ENCODE measurements around the gene ARID5A. TPM values are rescaled to one million over a fixed set of nuclear protein-coding genes. Genes with fewer than 3 reads are reported as not detected.

ARID5A gene
- total RNA-seq, 4 donors from 2014 or later = 40.0 to 98.5 (median 53.9) TPM

- peaks cover 0 to 16% (median 0%) of the 10 kb centered on the region in 3 donors for H3K4me1 ChIP-seq
- no peak overlapping the region for H3K27ac ChIP-seq
- peaks cover 0 to 7% (median 0%) of the 10 kb centered on the region in 3 donors for H3K9me3 ChIP-seq
- H3K4me3 ChIP-seq = no peak overlapping the region
- 45 to 78% methylated on average over 1 to 3 of the region's 64 CpGs for WGBS, 2 donors (ENCODE audit: low coverage in 1 of 2)
- no peak for ATAC-seq
- TF ChIP-seq CTCF (IDR thresholded peaks at IDR 0.05) (no peak), POLR2A (IDR thresholded peaks at IDR 0.05) (no peak), POLR2AphosphoS5 (IDR thresholded peaks at IDR 0.05) (no peak), EP300 (IDR thresholded peaks at IDR 0.05) (no peak)
- peaks cover 47% of the 10 kb centered on the region for H3K27me3 ChIP-seq
- H3K36me3 ChIP-seq = no peaks in the 10 kb centered on the region
Measured at GRCh38 chr2:96500385-96501066, 36.0 kb upstream of the ARID5A start.

- Histone ChIP-seq H3K27ac (no peak overlapping the region), H3K9me3 (no peaks in the 10 kb centered on the region), H3K27me3 (peaks cover 47% of the 10 kb centered on the region), H3K36me3 (no peaks in the 10 kb centered on the region), H3K4me3 (no peak overlapping the region), H3K4me1 (peaks cover 0 to 16% (median 0%) of the 10 kb centered on the region in 3 donors)
- TF ChIP-seq EP300 (IDR thresholded peaks at IDR 0.05) (no peak), POLR2AphosphoS5 (IDR thresholded peaks at IDR 0.05) (no peak), CTCF (IDR thresholded peaks at IDR 0.05) (no peak), POLR2A (IDR thresholded peaks at IDR 0.05) (no peak)
- no peak for ATAC-seq
- WGBS, 2 donors (ENCODE audit: low coverage in 1 of 2) = 17% methylated on average over 1 of the region's 2 CpGs; no CpG with 5 or more reads in 1 of the 2 donors
Measured at GRCh38 chr2:96501471-96501874, 35.1 kb upstream of the ARID5A start.

- 70 to 82% methylated on average over 2 of the region's 16 CpGs for WGBS, 2 donors (ENCODE audit: low coverage in 1 of 2)
- Histone ChIP-seq H3K4me3 (no peak overlapping the region), H3K27ac (no peak overlapping the region), H3K27me3 (peaks cover 47% of the 10 kb centered on the region), H3K36me3 (no peaks in the 10 kb centered on the region), H3K9me3 (no peaks in the 10 kb centered on the region), H3K4me1 (peaks cover 0 to 16% (median 0%) of the 10 kb centered on the region in 3 donors)
- no peak for ATAC-seq
- no peak for TF ChIP-seq POLR2A (IDR thresholded peaks at IDR 0.05)
- no peak for TF ChIP-seq EP300 (IDR thresholded peaks at IDR 0.05)
- no peak for TF ChIP-seq CTCF (IDR thresholded peaks at IDR 0.05)
- TF ChIP-seq POLR2AphosphoS5 (IDR thresholded peaks at IDR 0.05) = no peak
Measured at GRCh38 chr2:96501886-96502810, 34.4 kb upstream of the ARID5A start.

- Histone ChIP-seq H3K27me3 (peaks cover 47% of the 10 kb centered on the region), H3K9me3 (no peaks in the 10 kb centered on the region), H3K4me1 (peaks cover 0 to 22% (median 0%) of the 10 kb centered on the region in 3 donors), H3K4me3 (no peak overlapping the region), H3K36me3 (no peaks in the 10 kb centered on the region), H3K27ac (no peak overlapping the region)
- WGBS, 2 donors (ENCODE audit: low coverage in 1 of 2) = 62% methylated on average over 2 of the region's 13 CpGs; no CpG with 5 or more reads in 1 of the 2 donors
- no peak for TF ChIP-seq POLR2A (IDR thresholded peaks at IDR 0.05)
- TF ChIP-seq CTCF (IDR thresholded peaks at IDR 0.05) = no peak
- TF ChIP-seq EP300 (IDR thresholded peaks at IDR 0.05) = no peak
- no peak for TF ChIP-seq POLR2AphosphoS5 (IDR thresholded peaks at IDR 0.05)
- ATAC-seq = no peak
Measured at GRCh38 chr2:96502891-96503636, 33.5 kb upstream of the ARID5A start.
